Chondrocyte (in vitro differentiated cells): ENCODE data around the gene PRR20G. TPM values are rescaled to one million over a fixed set of nuclear protein-coding genes. Genes with fewer than 3 reads are reported as not detected.

Experiments
- DNase-seq: peaks from one replicate; pipeline ENCODE4 v3.0.0; 2021; ENCODE audit warnings: mixed read lengths, low spot score
- H3K27ac Mint-ChIP-seq: one replicate; pipeline ENCODE4 v1.8.0; 2021; ENCODE audit warnings: mild to moderate bottlenecking, moderate library complexity, mixed read lengths; ENCODE audit not compliant: unreplicated experiment
- H3K27me3 Mint-ChIP-seq: 2 replicates; pipeline ENCODE4 v1.8.0; 2021; ENCODE audit warnings: low read depth, mixed read lengths
- H3K36me3 Mint-ChIP-seq: 2 replicates; pipeline ENCODE4 v1.8.0; 2021; ENCODE audit warnings: low read depth, mixed read lengths
- H3K4me1 Mint-ChIP-seq: 2 replicates; pipeline ENCODE4 v1.8.0; 2021; ENCODE audit warnings: low read depth, mild to moderate bottlenecking, mixed read lengths
- H3K4me3 Mint-ChIP-seq: one replicate; pipeline ENCODE4 v1.8.0; 2021; ENCODE audit warnings: mild to moderate bottlenecking, moderate library complexity, mixed read lengths; ENCODE audit not compliant: unreplicated experiment
- H3K9me3 Mint-ChIP-seq: 2 replicates; pipeline ENCODE4 v1.8.0; 2021; ENCODE audit warnings: low read depth, mixed read lengths
- long read RNA-seq: library from polyadenylated mRNA; stranded (forward); transcript quantifications from one replicate; pipeline ENCODE4 v2.0.0, GENCODE V29; 2021
- total RNA-seq: library from RNA; stranded (reverse); gene quantifications from 3 replicates; pipeline ENCODE4 v1.2.1, GENCODE V29; 2021
- TF ChIP-seq, protein P1 (sequence below): fragments of 200-600 bp; sonication (generic); IDR thresholded peaks from 2 replicates; pipeline ENCODE4 v1.5.0; 2021; ENCODE audit warnings: antibody characterized with exemption, mild to moderate bottlenecking, moderate library complexity

PRR20G gene
- total RNA-seq: not detected in 3 replicates
- long read RNA-seq: 0 reads

- H3K36me3 Mint-ChIP-seq: no peaks in the 10 kb centered on the region
- H3K27me3 Mint-ChIP-seq: peaks cover 6% of the 10 kb centered on the region
- TF ChIP-seq, protein P1, sequence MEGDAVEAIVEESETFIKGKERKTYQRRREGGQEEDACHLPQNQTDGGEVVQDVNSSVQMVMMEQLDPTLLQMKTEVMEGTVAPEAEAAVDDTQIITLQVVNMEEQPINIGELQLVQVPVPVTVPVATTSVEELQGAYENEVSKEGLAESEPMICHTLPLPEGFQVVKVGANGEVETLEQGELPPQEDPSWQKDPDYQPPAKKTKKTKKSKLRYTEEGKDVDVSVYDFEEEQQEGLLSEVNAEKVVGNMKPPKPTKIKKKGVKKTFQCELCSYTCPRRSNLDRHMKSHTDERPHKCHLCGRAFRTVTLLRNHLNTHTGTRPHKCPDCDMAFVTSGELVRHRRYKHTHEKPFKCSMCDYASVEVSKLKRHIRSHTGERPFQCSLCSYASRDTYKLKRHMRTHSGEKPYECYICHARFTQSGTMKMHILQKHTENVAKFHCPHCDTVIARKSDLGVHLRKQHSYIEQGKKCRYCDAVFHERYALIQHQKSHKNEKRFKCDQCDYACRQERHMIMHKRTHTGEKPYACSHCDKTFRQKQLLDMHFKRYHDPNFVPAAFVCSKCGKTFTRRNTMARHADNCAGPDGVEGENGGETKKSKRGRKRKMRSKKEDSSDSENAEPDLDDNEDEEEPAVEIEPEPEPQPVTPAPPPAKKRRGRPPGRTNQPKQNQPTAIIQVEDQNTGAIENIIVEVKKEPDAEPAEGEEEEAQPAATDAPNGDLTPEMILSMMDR: no peak
- H3K4me3 Mint-ChIP-seq: no peak within 1 kb of the TSS
- peaks cover 9% of the 10 kb centered on the region for H3K9me3 Mint-ChIP-seq
- DNase-seq: no peak
- H3K4me1 Mint-ChIP-seq: no peaks in the 10 kb centered on the region
- no peak within 1 kb of the TSS for H3K27ac Mint-ChIP-seq
These were observed at the start of gene PRR20G for GRCh38 chr3:127287840-127288239. Gene PRR20G, minus strand, starts transcription at chr3:127288046. Its CDS starts 681 bp downstream, at chr3:127287365.

DNA sequence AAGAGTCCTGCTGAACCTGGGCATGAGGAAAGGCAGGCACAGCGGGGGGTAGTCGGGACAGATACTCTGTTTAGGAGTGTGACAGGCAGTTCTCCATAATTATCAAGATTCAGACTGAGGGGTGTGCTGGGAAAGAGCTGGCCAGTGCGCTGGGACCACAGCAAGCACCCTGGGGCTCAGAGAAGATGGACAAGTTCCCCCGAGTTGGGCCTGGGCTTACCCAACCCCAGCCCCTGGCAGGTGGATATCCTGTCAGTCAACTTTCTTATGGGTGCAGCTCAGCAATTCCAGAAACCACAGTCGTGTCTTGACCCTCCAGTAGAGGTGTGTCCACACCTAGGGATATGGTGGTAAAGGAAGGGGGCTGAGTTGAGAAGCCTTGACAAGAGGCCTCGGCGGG is 49.2 kb upstream of the PRR20G start:
- H3K4me1 Mint-ChIP-seq: no peaks in the 10 kb centered on the region
- peaks cover 23% of the 10 kb centered on the region for H3K9me3 Mint-ChIP-seq
- peaks cover 5% of the 10 kb centered on the region for H3K36me3 Mint-ChIP-seq
- no peak for DNase-seq
- no peak overlapping the region for H3K4me3 Mint-ChIP-seq
- H3K27me3 Mint-ChIP-seq: peaks cover 23% of the 10 kb centered on the region
- TF ChIP-seq, protein P1: no peak
- H3K27ac Mint-ChIP-seq: no peak overlapping the region

GRCh38 chr3:127336101-127336500 is 48.3 kb upstream of the PRR20G start:
- Mint-ChIP-seq H3K27ac (no peak overlapping the region), H3K36me3 (peaks cover 5% of the 10 kb centered on the region), H3K9me3 (peaks cover 28% of the 10 kb centered on the region), H3K4me1 (no peaks in the 10 kb centered on the region), H3K27me3 (peaks cover 23% of the 10 kb centered on the region), H3K4me3 (no peak overlapping the region)
- TF ChIP-seq, protein P1: no peak
- no peak for DNase-seq

DNA sequence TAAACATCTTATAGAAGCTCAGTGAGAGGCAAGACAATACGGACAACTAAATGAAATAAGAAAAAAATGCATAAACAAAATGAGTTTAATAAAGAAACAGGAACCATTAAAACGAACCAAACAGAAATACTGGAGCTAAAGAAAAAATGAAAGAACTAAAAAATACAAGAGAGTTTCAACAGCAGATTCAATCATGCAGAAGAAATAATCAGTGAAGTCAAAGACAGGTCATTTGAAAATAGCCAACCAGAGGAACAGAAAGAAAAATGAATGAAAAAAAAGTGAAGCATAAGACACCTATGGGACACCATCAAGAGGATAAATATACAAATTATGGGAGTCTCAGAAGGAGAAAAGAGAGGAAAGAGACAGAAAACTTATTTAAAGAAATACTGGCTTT is 42.5 kb upstream of the PRR20G start:
- no peak for DNase-seq
- TF ChIP-seq, protein P1: no peak
- H3K36me3 Mint-ChIP-seq: peaks cover 9% of the 10 kb centered on the region
- no peak overlapping the region for H3K4me3 Mint-ChIP-seq
- H3K9me3 Mint-ChIP-seq: peaks cover 33% of the 10 kb centered on the region
- peaks cover 14% of the 10 kb centered on the region for H3K27me3 Mint-ChIP-seq
- H3K27ac Mint-ChIP-seq: no peak overlapping the region
- H3K4me1 Mint-ChIP-seq: no peaks in the 10 kb centered on the region

GRCh38 chr3:127329631-127330285 is 41.9 kb upstream of the PRR20G start:
- Mint-ChIP-seq H3K4me3 (no peak overlapping the region), H3K9me3 (peaks cover 30% of the 10 kb centered on the region), H3K36me3 (peaks cover 8% of the 10 kb centered on the region), H3K4me1 (no peaks in the 10 kb centered on the region), H3K27me3 (peaks cover 14% of the 10 kb centered on the region), H3K27ac (no peak overlapping the region)
- DNase-seq: no peak
- TF ChIP-seq, protein P1: no peak
